Endothelial cell of umbilical vein (primary cell): Measurements from ENCODE around the gene ABCC10.

Source experiments
- EZH2 ChIP-seq: IDR thresholded peaks from 2 replicates; pipeline ENCODE4 v1.6.1; 2012; ENCODE audit warnings: borderline replicate concordance, low read depth, mild to moderate bottlenecking, moderate library complexity, low read length, inconsistent platforms; ENCODE audit not compliant: severe bottlenecking
- FOS ChIP-seq: IDR thresholded peaks from 2 replicates; pipeline ENCODE4 v1.6.1; 2011; ENCODE audit warnings: mild to moderate bottlenecking, low read length, moderate library complexity, borderline replicate concordance; ENCODE audit not compliant: insufficient read depth
- JUN ChIP-seq: IDR thresholded peaks from 2 replicates; pipeline ENCODE4 v1.6.1; 2011; ENCODE audit warnings: borderline replicate concordance, low read depth; ENCODE audit not compliant: insufficient read length, insufficient read depth
- POLR2A ChIP-seq: IDR thresholded peaks from 2 replicates; pipeline ENCODE4 v1.6.1; 2012; ENCODE audit warnings: low read depth, mild to moderate bottlenecking, control low read depth, low read length
- POLR2AphosphoS5 ChIP-seq: IDR thresholded peaks from 2 replicates; pipeline ENCODE4 v1.6.1; 2012; ENCODE audit warnings: low read depth, mild to moderate bottlenecking, control low read depth, low read length, moderate library complexity; ENCODE audit not compliant: insufficient read depth
- TF ChIP-seq, protein P1 (sequence below), 2 donors: IDR thresholded peaks; 1 replicate in 1 of 2; 2 replicates in 1 of 2; pipeline ENCODE4 v1.5.1; 2011; ENCODE audit warnings: low read length in 2 of 2, mild to moderate bottlenecking in 2 of 2, moderate library complexity in 2 of 2, control low read depth in 1 of 2, inconsistent platforms in 1 of 2, low read depth in 1 of 2; ENCODE audit not compliant: insufficient read depth in 1 of 2; ENCODE audit errors: extremely low read depth in 1 of 2
- TF ChIP-seq, protein P2 (sequence below): IDR thresholded peaks from 2 replicates; pipeline ENCODE4 v1.6.1; 2011; ENCODE audit not compliant: insufficient read depth, insufficient read length

DNA sequence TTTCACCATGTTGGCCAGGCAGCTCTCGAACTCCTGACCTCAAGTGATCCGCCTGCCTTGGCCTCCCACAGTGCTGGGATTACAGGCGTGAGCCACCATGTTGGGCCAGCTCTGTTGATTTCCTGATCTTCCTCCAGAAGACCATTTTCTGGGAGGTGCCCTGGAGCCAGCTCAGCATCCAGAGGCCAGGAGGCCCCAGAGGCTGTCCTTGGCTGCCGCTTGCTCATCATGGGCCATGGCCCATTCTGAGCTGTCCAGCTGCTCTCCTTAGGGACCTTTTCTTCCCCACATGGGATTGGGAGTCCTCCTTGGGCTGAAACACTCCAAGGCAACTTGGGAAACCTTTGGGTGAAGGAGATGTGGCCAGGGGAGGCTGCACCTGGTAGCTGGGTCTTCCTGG lies 67.4 kb downstream of the ABCC10 start:
- TF ChIP-seq, protein P1, sequence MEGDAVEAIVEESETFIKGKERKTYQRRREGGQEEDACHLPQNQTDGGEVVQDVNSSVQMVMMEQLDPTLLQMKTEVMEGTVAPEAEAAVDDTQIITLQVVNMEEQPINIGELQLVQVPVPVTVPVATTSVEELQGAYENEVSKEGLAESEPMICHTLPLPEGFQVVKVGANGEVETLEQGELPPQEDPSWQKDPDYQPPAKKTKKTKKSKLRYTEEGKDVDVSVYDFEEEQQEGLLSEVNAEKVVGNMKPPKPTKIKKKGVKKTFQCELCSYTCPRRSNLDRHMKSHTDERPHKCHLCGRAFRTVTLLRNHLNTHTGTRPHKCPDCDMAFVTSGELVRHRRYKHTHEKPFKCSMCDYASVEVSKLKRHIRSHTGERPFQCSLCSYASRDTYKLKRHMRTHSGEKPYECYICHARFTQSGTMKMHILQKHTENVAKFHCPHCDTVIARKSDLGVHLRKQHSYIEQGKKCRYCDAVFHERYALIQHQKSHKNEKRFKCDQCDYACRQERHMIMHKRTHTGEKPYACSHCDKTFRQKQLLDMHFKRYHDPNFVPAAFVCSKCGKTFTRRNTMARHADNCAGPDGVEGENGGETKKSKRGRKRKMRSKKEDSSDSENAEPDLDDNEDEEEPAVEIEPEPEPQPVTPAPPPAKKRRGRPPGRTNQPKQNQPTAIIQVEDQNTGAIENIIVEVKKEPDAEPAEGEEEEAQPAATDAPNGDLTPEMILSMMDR (IDR thresholded peaks at IDR 0.05; ENCODE audit: extremely low read depth in 1 of 2, insufficient read depth in 1 of 2, low read depth in 1 of 2, low read length in 2 of 2), result no peak
- no peak for TF ChIP-seq POLR2A
- no peak for TF ChIP-seq JUN
- TF ChIP-seq EZH2, result no peak
- TF ChIP-seq POLR2AphosphoS5, result no peak
- TF ChIP-seq, protein P2, sequence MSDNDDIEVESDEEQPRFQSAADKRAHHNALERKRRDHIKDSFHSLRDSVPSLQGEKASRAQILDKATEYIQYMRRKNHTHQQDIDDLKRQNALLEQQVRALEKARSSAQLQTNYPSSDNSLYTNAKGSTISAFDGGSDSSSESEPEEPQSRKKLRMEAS, result no peak
- TF ChIP-seq FOS, result no peak
